ENCODE data around the gene OR5M11.
A peak's percentile ranks its signal among the peaks of the same experiment; 100 is the strongest.

Gene OR5M11

DNA sequence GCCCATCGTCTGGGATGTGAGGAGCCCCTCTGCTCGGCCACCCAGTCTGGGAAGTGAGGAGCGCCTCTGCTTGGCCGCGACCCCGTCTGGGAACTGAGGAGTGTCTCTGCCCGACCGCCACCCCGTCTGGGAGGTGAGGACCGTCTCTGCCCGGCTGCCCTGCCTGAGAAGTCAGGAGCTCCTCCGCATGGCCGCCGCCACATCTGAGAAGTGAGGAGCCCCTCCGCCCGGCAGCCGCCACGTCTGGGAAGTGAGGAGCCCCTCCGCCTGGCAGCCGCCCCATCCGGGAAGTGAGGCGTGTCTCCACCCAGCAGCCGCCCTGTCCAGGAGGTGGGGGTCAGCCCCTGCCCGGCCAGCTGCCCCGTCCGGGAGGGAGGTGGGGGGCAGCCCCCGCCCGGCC lies 46.0 kb downstream of the OR5M11 start:
- Histone ChIP-seq H3K27me3 (ENCODE audit: control insufficient read depth in 3 of 3, insufficient read depth in 3 of 3, low read depth in 1 of 3, low read length in 3 of 3) (no peaks in the 10 kb centered on the region), H3K23ac (ENCODE audit: low read depth, low read length, poor library complexity) (no peak overlapping the region), H3K4me1 (ENCODE audit: control insufficient read depth in 2 of 2, insufficient read depth in 1 of 2, low read depth in 1 of 2, low read length in 2 of 2) (no peaks in the 10 kb centered on the region), H4K91ac (ENCODE audit: low read depth, low read length, poor library complexity) (no peak overlapping the region), H3K9ac (ENCODE audit: low read depth, low read length, poor library complexity) (no peak overlapping the region), H2BK5ac (ENCODE audit: low read length) (no peak overlapping the region), H3K79me1 (ENCODE audit: low read depth, low read length) (no peaks in the 10 kb centered on the region), H3K4ac (ENCODE audit: low read length) (no peak overlapping the region), H2BK12ac (ENCODE audit: low read length) (no peak overlapping the region), H3K4me2 (ENCODE audit: insufficient read depth, low read length, poor library complexity, severe bottlenecking) (no peak overlapping the region), H2AFZ (ENCODE audit: low read length) (no peak overlapping the region), H2BK120ac (ENCODE audit: low read depth, low read length) (no peak overlapping the region), H3K27ac (replicated peaks; ENCODE audit: low read length) (no peak overlapping the region), H2BK15ac (ENCODE audit: low read length) (no peak overlapping the region), H2AK5ac (ENCODE audit: low read depth, low read length) (no peak overlapping the region), H3K9me3 (replicated peaks in 1 of 2; ENCODE audit: control insufficient read depth in 2 of 2, insufficient read depth in 1 of 2, low read depth in 1 of 2, low read length in 2 of 2) (no peaks in the 10 kb centered on the region), H3K18ac (ENCODE audit: low read length) (no peak overlapping the region), H3K4me3 (ENCODE audit: low read length in 2 of 2) (no peak overlapping the region), H3K14ac (ENCODE audit: low read length) (peak overlapping the region; percentile 38), H4K8ac (ENCODE audit: low read depth, low read length) (no peak overlapping the region), H3K36me3 (replicated peaks in 1 of 2; ENCODE audit: control insufficient read depth in 2 of 2, insufficient read depth in 2 of 2, low read length in 2 of 2) (no peaks in the 10 kb centered on the region)
- DNase-seq (ENCODE audit: low spot score) = no peak
- no CpG with 5 or more reads among the region's 28 CpGs for WGBS, 2 donors (ENCODE audit: extremely low coverage in 2 of 2, insufficient read length in 2 of 2, insufficient replicate concordance in 1 of 2)

- Histone ChIP-seq H3K79me1 (ENCODE audit: low read depth, low read length) (no peaks in the 10 kb centered on the region), H2BK12ac (ENCODE audit: low read length) (no peak overlapping the region), H2BK15ac (ENCODE audit: low read length) (no peak overlapping the region), H3K14ac (ENCODE audit: low read length) (no peak overlapping the region), H3K9ac (ENCODE audit: low read depth, low read length, poor library complexity) (no peak overlapping the region), H2AK5ac (ENCODE audit: low read depth, low read length) (no peak overlapping the region), H3K36me3 (replicated peaks in 1 of 2; ENCODE audit: control insufficient read depth in 2 of 2, insufficient read depth in 2 of 2, low read length in 2 of 2) (no peaks in the 10 kb centered on the region), H3K23ac (ENCODE audit: low read depth, low read length, poor library complexity) (no peak overlapping the region), H3K4ac (ENCODE audit: low read length) (no peak overlapping the region), H3K4me2 (ENCODE audit: insufficient read depth, low read length, poor library complexity, severe bottlenecking) (no peak overlapping the region), H3K4me1 (ENCODE audit: control insufficient read depth in 2 of 2, insufficient read depth in 1 of 2, low read depth in 1 of 2, low read length in 2 of 2) (no peaks in the 10 kb centered on the region), H4K91ac (ENCODE audit: low read depth, low read length, poor library complexity) (no peak overlapping the region), H3K18ac (ENCODE audit: low read length) (no peak overlapping the region), H2BK120ac (ENCODE audit: low read depth, low read length) (no peak overlapping the region), H4K8ac (ENCODE audit: low read depth, low read length) (no peak overlapping the region), H3K27ac (replicated peaks; ENCODE audit: low read length) (no peak overlapping the region), H2AFZ (ENCODE audit: low read length) (no peak overlapping the region), H3K4me3 (ENCODE audit: low read length in 2 of 2) (no peak overlapping the region), H2BK5ac (ENCODE audit: low read length) (no peak overlapping the region), H3K9me3 (replicated peaks in 1 of 2; ENCODE audit: control insufficient read depth in 2 of 2, insufficient read depth in 1 of 2, low read depth in 1 of 2, low read length in 2 of 2) (no peaks in the 10 kb centered on the region), H3K27me3 (ENCODE audit: control insufficient read depth in 3 of 3, insufficient read depth in 3 of 3, low read depth in 1 of 3, low read length in 3 of 3) (no peaks in the 10 kb centered on the region)
- WGBS, 2 donors (ENCODE audit: extremely low coverage in 2 of 2, insufficient read length in 2 of 2, insufficient replicate concordance in 1 of 2) = no CpG with 5 or more reads among the region's 2 CpGs
- no peak for DNase-seq (ENCODE audit: low spot score)
These were observed 47.9 kb downstream of the OR5M11 start for GRCh38 chr11:56495117-56495516.

Data from neuronal stem cell (in vitro differentiated cells).